HG02840 (cell line): Measurements from ENCODE around the gene OR1L8.
"Not testable (repeated sequence)": the region's sequence is repeated elsewhere in the genome, so short reads cannot be mapped to it uniquely, and the experiment has no call there.

Experiments used
- ATAC-seq: cut with Tn5 transposase; IDR thresholded peaks from one replicate; pipeline ENCODE4 v1.9.1; 2021; ENCODE audit warnings: mild to moderate bottlenecking, moderate library complexity, moderate number of reproducible peaks; ENCODE audit not compliant: unreplicated experiment, low FRiP score

OR1L8 gene

GRCh38 chr9:122583284-122583683 is at the start of gene OR1L8:
TSS of gene OR1L8 (minus strand) at chr9:122583384. CDS start at chr9:122568477, 14,907 bp downstream.
- not testable (repeated sequence) for ATAC-seq

- no peak for ATAC-seq
These were observed 36.8 kb upstream of the OR1L8 start for GRCh38 chr9:122619996-122620395.

GRCh38 chr9:122614362-122614761 is 31.2 kb upstream of the OR1L8 start, which contains the start of gene OR1Q1:
TSS of gene OR1Q1 (plus strand) at chr9:122614738. CDS start at chr9:122614738, 0 bp downstream.
- no peak for ATAC-seq

- ATAC-seq = no peak
These were observed 26.6 kb upstream of the OR1L8 start for GRCh38 chr9:122609804-122610203.

- no peak for ATAC-seq
These were observed 23.4 kb upstream of the OR1L8 start for GRCh38 chr9:122606587-122606986.

- no peak for ATAC-seq
These were observed 22.5 kb upstream of the OR1L8 start for GRCh38 chr9:122605691-122606090.

- ATAC-seq = no peak
These were observed 2.8 kb downstream of the OR1L8 start for GRCh38 chr9:122580360-122580759.

- ATAC-seq = no peak
These were observed 3.3 kb downstream of the OR1L8 start for GRCh38 chr9:122579874-122580273.

- ATAC-seq = no peak
These were observed 10.7 kb downstream of the OR1L8 start for GRCh38 chr9:122572456-122572855.

- ATAC-seq = no peak
These were observed 15.3 kb downstream of the OR1L8 start for GRCh38 chr9:122567901-122568300.

- ATAC-seq = no peak
These were observed 20.9 kb downstream of the OR1L8 start for GRCh38 chr9:122562134-122562760.

- ATAC-seq = no peak
These were observed 21.7 kb downstream of the OR1L8 start for GRCh38 chr9:122561446-122561845.

- ATAC-seq = no peak
These were observed 30.4 kb downstream of the OR1L8 start, which contains the start of gene OR1N2 for GRCh38 chr9:122552812-122553211. TSS of gene OR1N2 (plus strand) at chr9:122553112. CDS start at chr9:122553212, 100 bp downstream.

- ATAC-seq = no peak
These were observed 31.8 kb downstream of the OR1L8 start for GRCh38 chr9:122551371-122551770.

GRCh38 chr9:122546196-122546595 is 37.0 kb downstream of the OR1L8 start:
- no peak for ATAC-seq

- ATAC-seq = no peak
These were observed 44.4 kb downstream of the OR1L8 start for GRCh38 chr9:122538757-122539156.

- not testable (repeated sequence) for ATAC-seq
These were observed 46.1 kb downstream of the OR1L8 start for GRCh38 chr9:122537066-122537465.

GRCh38 chr9:122536134-122536533 is 47.0 kb downstream of the OR1L8 start:
- ATAC-seq = no peak

- not testable (repeated sequence) for ATAC-seq
These were observed 52.0 kb downstream of the OR1L8 start for GRCh38 chr9:122531157-122531556.

- ATAC-seq = no peak
These were observed 56.0 kb downstream of the OR1L8 start, which contains the start of gene OR1N1 for GRCh38 chr9:122527193-122527592. TSS of gene OR1N1 (minus strand) at chr9:122527293. CDS start at chr9:122527293, 0 bp downstream.

GRCh38 chr9:122526602-122527001 is 56.6 kb downstream of the OR1L8 start:
- no peak for ATAC-seq

- no peak for ATAC-seq
These were observed 63.8 kb downstream of the OR1L8 start for GRCh38 chr9:122519376-122519775.
